ENCODE data around the gene TBC1D4. TPM values are rescaled to one million over a fixed set of nuclear protein-coding genes. Genes with fewer than 3 reads are reported as not detected.

The TBC1D4 gene
- total RNA-seq (ENCODE audit: low replicate concordance) = 47.1 and 47.2 TPM in 2 replicates
- long read RNA-seq, partial matches to known transcripts = 28 of 31 reads
- long read RNA-seq, other reads (novel, unspliced or antisense) = 3 of 31 reads

GRCh38 chr13:75482070-75482819 is at the start of gene TBC1D4:
TSS of gene TBC1D4 (minus strand) at chr13:75482169. CDS start at chr13:75481767, 402 bp downstream.
- no peaks in the 10 kb centered on the region for H3K9me3 Mint-ChIP-seq
- DNase-seq (ENCODE audit: extremely low spot score, unreplicated experiment) = peak; percentile 87
- peak within 1 kb of the TSS; percentile 95 for H3K27ac Mint-ChIP-seq
- peaks cover 27% of the 10 kb centered on the region for H3K4me1 Mint-ChIP-seq (ENCODE audit: unreplicated experiment)
- peaks cover 7% of the 10 kb centered on the region for H3K36me3 Mint-ChIP-seq
- peaks cover 7% of the 10 kb centered on the region for H3K27me3 Mint-ChIP-seq
- TF ChIP-seq, protein P1, sequence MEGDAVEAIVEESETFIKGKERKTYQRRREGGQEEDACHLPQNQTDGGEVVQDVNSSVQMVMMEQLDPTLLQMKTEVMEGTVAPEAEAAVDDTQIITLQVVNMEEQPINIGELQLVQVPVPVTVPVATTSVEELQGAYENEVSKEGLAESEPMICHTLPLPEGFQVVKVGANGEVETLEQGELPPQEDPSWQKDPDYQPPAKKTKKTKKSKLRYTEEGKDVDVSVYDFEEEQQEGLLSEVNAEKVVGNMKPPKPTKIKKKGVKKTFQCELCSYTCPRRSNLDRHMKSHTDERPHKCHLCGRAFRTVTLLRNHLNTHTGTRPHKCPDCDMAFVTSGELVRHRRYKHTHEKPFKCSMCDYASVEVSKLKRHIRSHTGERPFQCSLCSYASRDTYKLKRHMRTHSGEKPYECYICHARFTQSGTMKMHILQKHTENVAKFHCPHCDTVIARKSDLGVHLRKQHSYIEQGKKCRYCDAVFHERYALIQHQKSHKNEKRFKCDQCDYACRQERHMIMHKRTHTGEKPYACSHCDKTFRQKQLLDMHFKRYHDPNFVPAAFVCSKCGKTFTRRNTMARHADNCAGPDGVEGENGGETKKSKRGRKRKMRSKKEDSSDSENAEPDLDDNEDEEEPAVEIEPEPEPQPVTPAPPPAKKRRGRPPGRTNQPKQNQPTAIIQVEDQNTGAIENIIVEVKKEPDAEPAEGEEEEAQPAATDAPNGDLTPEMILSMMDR (conservative IDR thresholded peaks at IDR 0.05) = peak; percentile 82
- peak within 1 kb of the TSS; percentile 97 for H3K4me3 Mint-ChIP-seq

- DNase-seq (ENCODE audit: extremely low spot score, unreplicated experiment) = no peak
- peaks cover 21% of the 10 kb centered on the region for H3K36me3 Mint-ChIP-seq
- no peaks in the 10 kb centered on the region for H3K9me3 Mint-ChIP-seq
- H3K4me1 Mint-ChIP-seq (ENCODE audit: unreplicated experiment) = peaks cover 2% of the 10 kb centered on the region
- no peaks in the 10 kb centered on the region for H3K27me3 Mint-ChIP-seq
- H3K27ac Mint-ChIP-seq = no peak overlapping the region
- no peak overlapping the region for H3K4me3 Mint-ChIP-seq
- TF ChIP-seq, protein P1 (conservative IDR thresholded peaks at IDR 0.05) = no peak
Measured at GRCh38 chr13:75530549-75530961, 48.6 kb upstream of the TBC1D4 start.

GRCh38 chr13:75521956-75522355 is 40.0 kb upstream of the TBC1D4 start:
- Mint-ChIP-seq H3K4me3 (no peak overlapping the region), H3K36me3 (peaks cover 8% of the 10 kb centered on the region), H3K4me1 (ENCODE audit: unreplicated experiment) (no peaks in the 10 kb centered on the region), H3K9me3 (peaks cover 14% of the 10 kb centered on the region), H3K27me3 (no peaks in the 10 kb centered on the region), H3K27ac (no peak overlapping the region)
- no peak for DNase-seq (ENCODE audit: extremely low spot score, unreplicated experiment)
- TF ChIP-seq, protein P1 (conservative IDR thresholded peaks at IDR 0.05) = no peak

DNA sequence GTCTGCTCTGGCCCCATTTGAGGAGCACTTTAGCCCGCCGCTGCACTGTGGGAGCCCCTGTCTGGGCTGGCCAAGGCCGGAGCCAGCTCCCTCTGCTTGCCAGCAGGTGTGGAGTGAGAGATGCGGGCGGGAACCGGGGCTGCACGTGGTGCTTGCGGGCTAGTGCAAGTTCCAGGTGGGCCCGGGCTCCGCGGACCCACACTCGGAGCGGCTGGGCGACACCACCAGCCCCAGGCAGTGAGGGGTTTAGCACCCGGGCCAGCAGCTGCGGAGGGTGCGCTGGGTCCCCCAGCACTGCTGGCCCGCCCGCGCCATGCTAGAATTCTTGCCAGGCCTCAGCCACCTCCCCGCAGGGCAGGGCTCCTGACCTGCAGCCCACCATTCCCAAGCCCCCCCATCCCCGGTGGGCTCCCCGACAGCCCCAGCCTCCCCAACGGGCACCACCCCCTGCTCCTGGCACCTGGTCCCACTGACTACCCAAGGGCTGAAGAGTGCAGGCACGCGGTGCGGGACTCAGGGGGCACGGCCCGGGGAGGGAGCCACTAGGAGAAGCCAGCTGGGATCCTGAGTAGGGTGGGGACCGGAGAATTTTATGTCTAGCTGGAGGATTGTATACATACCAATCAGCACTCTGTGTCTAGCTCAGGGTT is 36.6 kb upstream of the TBC1D4 start:
- Mint-ChIP-seq H3K9me3 (peaks cover 14% of the 10 kb centered on the region), H3K4me3 (no peak overlapping the region), H3K27me3 (no peaks in the 10 kb centered on the region), H3K27ac (no peak overlapping the region), H3K4me1 (ENCODE audit: unreplicated experiment) (no peaks in the 10 kb centered on the region), H3K36me3 (peaks cover 4% of the 10 kb centered on the region)
- no peak for DNase-seq (ENCODE audit: extremely low spot score, unreplicated experiment)
- TF ChIP-seq, protein P1 (conservative IDR thresholded peaks at IDR 0.05) = no peak

- TF ChIP-seq, protein P1 (conservative IDR thresholded peaks at IDR 0.05) = no peak
- H3K4me3 Mint-ChIP-seq = no peak overlapping the region
- no peaks in the 10 kb centered on the region for H3K27me3 Mint-ChIP-seq
- no peaks in the 10 kb centered on the region for H3K4me1 Mint-ChIP-seq (ENCODE audit: unreplicated experiment)
- DNase-seq (ENCODE audit: extremely low spot score, unreplicated experiment) = no peak
- no peaks in the 10 kb centered on the region for H3K36me3 Mint-ChIP-seq
- H3K9me3 Mint-ChIP-seq = peaks cover 5% of the 10 kb centered on the region
- H3K27ac Mint-ChIP-seq = no peak overlapping the region
Measured at GRCh38 chr13:75514080-75514995, 32.4 kb upstream of the TBC1D4 start.

Data from type B pancreatic cell (in vitro differentiated cells).